ENCODE measurements around the gene PTPN5.
"Not testable (repeated sequence)": the region's sequence is repeated elsewhere in the genome, so short reads cannot be mapped to it uniquely, and the experiment has no call there.

The PTPN5 gene

DNA sequence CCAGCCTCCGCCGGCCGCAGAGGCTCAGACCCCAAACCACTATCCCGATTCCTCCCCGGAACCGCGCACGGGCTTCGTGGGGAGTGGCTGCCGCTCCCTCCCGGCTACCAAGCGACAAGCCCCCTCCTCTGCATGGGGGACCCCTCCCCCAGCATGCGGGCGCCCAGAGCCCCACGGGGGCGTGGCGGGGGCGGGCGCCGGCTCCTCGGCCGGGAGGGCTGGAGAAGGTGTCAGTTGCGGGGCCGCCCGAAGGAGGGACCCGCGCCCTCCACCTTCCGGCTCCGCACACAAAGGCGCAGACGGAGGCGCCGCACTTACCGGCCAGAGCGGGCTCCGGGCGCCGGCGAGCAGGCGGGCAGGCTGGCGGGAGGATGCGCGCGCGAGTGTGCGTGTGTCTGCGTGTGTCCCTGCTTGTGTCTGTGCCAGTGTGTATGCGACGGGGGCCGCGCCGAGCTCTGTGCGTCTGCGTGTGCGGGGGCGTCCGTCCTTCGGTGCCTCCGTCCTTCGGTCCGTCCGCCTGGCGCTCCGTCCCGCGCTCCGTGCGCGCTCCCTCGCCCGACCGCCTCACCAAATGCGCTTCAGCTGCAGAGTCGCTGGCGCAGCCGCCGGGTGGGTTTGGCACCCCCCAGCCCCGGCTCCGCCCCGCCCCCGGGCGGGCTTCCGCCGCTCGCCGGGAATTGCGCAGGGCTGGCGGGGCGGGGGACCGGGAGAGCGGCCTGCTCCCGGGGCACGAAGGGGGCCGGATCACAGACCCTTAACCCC is at the start of gene PTPN5:
Gene PTPN5 (minus strand): TSS at position 592 of the 762 bp plus-strand sequence. CDS start 19,840 bp downstream, outside the sequence.
- DNase-seq (ENCODE audit: low read depth) = no peak

DNA sequence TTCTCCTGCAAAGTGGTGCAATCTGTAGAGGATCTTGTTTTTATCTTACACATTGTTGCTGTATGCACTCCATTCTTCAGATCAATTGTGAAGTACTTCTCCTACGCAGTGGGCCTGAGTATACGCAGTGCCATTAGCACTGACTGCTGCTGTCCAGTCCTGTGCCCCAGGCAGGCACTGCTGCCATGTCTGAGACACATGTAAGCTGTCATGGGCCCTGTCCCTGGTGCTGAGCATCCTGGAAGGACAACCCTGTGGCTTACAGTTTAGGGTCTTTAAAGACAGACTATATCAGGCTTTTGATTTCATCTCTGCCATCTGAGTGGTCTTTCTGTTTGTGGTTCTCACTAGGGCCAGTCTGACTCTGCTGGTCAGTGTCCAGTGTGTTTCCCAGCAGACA is 44.8 kb upstream of the PTPN5 start:
- peak; percentile 11 for DNase-seq (ENCODE audit: low read depth)

DNA sequence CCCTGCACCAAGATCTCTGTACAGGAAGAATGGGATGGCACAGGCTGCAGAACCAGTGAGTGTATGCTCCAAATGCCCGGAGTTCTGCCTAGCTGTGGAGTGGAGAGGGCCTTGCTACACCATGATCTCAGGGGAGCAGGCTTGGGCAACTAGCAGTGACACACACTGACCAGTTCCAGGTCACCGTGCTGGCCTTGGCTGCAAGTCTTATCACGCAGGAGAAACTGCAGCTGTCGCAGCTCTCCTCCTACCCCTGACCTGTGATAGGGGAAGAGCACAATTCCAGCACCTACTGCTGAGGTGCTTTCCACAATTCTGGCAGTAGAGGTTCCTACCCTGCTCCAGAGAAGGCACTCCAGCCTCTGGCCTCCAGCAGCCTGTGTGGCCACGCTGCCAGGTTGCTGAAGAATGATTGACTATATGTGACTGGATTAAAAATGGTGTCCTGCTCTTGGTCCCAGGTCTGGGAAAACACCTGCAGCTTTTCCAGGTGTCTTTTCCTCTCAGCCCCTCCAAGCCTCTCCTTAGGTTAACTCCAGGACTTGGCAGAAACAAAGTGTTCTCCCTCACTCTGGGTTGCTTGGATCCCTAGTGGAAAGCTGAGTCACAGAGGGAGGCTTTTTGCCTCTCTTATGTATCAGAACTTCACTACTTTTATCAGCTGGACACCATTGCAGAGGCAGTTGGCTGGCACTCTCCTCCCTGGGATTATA is 43.3 kb upstream of the PTPN5 start:
- DNase-seq (ENCODE audit: low read depth) = no peak

DNA sequence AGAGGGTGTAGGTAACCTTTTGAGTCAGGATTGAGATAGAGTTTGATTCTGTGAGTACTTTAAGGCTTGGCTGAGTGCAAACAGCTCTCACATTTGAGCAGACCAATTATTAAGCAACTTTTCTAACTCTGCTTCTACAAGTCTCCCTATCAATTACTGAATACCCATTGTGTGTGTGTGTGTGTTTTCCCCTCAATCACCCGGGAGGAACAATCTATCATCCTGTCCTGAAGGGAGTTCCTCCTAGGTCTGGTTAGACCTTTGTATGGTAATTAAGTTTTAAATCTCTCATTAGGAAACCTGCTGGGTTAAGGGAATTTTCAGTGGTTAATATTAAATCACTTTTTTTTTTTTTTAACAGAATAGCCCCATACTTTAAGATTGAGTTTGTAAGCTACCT is 28.6 kb upstream of the PTPN5 start:
- DNase-seq (ENCODE audit: low read depth) = not testable (repeated sequence)

DNA sequence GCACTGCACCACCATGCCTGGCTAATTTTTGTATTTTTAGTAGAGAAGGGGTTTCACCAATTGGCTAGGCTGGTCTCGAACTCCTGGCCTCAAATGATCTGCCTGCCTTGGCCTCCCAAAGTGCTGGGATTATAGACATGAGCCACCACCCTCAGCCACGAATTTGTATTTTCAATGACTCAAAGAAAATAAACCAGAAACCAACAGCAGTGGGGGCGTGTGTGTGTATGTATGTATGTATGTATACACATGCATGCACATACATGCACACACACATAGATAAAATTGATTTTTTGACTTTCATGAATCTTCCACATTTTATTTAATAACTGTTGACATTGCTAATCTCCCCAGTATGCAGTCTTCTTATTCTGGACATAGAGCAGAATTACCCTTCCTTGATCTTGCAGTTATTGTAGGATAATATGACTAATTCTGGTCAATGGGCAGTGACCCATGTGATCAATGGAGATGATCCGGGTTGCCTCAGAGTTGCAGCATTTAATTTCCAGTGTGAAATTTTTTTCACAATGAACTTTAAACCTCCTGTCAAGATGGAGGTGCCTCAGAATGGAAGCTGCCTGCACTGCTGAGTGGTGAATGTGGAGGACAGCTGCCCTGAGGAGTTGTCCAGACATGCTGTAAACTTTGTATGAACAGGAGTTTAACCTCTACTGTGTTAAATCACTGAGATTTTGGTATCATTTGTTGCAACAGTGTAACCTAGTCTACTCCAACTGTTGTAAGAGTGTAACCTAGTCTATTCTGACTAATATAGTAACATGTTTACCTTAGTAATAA is 12.8 kb upstream of the PTPN5 start:
- no peak for DNase-seq (ENCODE audit: low read depth)

DNA sequence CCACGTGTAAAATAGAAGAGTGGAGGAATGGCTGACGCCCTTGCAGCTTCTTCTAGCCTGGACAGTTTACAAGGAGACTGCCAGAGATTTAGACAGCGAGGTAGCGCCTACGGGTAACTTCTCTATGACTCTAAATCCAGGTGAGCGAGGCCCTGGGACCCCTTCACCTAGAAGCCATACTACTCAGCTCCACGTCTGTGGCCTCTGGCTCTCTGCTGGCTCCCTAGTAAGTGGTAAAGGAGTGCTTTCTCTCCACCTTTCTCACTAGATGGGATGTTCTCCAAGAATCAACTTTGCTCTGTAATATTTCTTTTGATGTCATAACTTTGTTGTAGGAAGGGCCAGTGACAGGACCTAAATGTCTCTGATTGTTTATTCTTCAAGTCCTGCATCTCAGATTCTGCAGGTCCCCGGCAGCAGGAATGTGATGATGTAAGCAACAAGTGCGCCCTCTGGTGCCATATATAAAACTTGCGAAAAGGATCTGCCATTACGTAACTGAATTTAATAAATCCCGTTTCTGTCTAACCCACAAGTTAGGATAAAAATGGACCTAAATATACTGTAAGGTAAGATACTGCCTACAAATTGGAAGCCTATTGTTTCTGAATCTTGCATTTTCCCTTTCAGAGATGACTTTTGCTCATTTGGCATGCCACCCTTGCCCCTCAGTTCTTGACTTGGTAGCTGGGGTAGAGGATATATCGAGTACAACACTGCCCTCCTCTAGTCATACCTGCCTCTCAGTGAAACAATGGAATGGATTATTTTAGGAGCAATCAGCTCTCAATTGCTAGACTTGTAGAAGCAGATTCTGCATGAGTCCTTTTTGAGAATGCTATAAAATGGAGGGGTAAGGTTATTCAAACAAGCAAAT is 11.0 kb upstream of the PTPN5 start:
- DNase-seq (ENCODE audit: low read depth) = peak; percentile 71

DNA sequence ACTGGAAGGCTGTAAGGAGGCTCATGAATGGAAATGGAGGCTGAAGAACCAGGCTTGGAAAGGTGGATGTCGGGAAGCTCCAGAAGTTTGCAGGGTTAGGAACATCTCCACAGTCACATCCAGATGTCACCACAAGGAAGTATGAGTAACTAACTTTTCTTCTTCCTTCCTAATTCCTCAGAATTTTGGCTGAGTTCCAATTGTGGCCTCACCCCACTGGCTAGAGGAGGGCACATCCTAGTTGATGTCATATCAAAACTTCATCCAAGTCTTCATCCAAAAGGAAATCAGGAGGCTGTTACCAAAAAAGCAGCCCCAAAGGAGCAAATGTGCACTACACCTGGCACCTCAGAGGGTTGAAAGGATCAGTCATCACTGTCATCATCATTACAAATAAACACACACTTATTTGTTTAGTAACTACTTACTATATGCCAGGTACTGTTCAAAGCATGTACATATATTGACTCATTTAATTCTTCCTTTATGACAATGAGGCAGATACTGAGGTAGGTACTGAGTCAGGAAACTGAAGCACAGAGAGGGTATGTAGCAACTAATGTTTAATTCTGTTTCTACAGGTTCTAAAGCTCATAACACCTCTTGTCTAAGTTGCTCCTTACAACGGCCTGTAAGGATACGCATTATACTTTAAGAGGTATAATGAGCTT is 7.3 kb upstream of the PTPN5 start:
- no peak for DNase-seq (ENCODE audit: low read depth)

DNA sequence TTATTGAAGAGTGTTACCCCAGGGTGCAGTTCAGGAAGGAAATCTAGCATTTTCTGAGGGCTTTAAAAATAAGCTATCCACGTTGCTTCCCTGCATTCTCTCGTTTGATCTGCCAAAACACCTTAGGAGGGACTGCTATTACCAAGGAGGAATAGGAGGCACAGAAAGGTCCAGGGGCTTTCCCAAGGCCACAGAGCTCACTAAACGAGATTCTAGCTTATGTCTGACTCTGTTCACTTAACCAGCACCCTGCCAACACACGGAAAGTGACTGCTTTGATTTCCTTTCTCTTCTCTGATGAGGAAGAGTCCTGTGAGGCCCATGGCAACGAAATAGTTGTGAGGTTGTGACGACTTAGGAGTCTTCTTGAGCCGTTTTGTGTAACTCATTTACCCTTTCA is 3.4 kb upstream of the PTPN5 start:
- no peak for DNase-seq (ENCODE audit: low read depth)

DNA sequence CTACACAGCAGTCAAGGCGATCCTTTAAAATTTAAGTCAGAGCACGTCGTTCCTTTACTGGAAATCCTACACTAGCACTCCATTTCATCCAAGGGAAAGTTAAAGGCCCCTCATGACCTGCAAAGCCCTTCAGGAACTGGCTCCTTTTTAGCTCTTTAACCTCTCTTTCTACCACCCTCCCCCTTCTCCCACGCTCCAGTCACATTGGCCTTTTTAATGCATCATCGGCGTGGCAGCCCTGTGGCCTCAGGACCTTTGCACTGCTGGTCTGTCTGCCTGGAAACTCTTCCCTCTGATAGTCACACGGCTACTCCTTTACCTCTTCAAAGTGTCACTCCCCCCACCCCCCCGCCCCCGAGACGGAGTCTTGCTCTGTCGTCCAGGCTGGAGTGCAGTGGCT is 1.2 kb upstream of the PTPN5 start:
- DNase-seq (ENCODE audit: low read depth) = no peak

DNA sequence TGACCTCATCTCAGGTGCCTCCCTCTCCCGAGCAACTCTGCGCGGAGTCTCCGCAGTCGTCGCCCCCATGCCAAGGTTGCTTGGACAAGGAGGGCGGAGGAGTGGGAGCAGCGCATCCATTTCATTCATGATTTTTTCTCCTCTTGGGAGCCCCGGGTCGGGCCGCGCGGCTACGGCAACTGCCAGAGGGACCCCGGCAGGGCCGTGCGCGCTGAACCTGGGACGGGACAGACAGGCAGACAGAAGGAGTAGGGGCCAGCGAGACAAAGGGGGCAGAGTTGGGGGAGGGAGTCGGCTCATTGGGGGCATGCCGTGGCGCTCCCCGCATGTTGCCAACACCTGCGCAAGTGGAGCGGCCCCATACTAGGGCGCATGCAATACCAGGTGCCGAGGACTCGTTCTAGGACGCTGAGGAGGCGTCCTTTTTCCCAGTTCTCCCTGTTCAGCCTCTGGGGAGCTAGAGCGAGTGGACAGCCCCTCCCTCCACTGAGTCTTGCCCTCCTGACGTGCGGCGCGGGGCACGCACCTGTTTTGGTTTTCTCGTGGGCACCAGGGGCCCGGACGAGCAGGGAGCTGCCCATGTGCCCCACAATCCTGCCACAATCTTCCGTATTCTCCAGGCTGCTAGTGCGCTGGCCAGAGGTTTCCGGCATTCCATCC is 501 bp upstream of the PTPN5 start:
- DNase-seq (ENCODE audit: low read depth) = no peak

DNA sequence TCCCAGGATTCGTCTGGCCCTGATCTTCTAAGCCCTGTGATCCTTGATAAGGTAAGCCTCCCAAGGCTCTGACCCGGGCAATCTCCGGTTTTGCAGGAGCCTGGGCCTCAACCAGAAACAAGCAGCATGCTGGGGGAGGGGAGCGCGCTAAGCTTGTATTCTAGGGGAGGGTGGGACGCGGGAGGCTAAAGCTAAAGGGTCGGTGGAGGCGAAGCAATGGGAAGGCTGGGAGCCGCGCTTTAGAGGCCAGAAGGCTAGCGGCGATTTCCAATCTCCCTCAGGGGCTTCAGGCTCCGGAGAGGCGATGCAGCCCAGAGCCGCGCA is 753 bp downstream of the PTPN5 start:
- no peak for DNase-seq (ENCODE audit: low read depth)

DNA sequence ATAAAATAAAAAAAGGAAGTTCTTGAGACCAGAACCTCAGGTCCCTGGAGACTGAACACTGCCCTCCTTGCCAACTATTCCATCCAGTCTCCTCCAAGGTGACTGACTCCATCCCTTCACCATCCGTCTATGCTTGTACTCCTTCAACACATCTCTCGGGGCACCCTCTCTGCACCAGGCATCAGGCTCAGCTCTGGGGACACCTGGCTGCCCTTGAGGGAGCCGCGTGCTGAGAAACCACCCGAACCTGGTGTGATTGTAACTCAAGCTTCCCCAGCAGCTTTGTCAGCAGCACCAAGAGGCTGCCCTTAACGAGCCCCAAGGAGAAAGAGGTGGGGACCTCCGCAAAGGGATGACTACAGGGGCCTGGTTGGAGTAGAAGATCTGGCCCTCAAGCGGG is 1.7 kb downstream of the PTPN5 start:
- no peak for DNase-seq (ENCODE audit: low read depth)

DNA sequence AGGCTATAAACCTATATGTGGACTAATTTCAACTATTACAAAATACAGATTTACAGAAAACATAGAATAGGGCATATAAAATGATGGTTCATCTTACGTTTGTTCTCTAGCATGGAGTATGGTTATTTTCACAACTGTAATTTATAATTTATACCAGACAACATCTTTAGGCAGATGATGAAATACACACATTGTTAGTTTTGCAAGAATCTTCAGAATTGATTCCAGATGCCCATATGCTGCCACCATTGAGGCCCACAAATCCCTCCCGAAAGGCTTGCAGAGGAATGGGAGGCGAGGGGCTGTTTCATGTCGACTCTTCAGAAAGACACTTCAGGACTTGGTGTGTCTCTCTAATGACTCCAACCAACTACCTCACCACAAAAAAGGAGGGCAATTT is 6.2 kb downstream of the PTPN5 start:
- no peak for DNase-seq (ENCODE audit: low read depth)

DNA sequence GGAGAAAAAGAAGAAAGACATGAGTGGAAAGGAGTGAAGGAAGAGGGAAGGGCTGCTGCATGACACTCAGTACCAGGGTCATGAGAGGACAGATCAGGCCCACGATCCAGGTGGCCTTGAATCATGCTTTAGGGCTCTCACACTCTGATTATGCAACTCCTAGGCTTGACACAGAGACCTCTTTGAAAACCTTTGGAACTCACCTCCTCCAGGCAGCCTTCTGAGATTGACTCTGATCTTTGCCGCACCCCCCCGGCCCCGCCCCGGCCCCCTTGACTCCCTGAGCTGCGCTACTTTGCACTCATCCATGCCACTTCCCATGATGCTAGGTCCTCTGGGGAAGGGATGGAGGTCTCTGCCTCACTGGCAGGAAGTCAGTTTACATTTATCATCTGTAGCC is 10.7 kb downstream of the PTPN5 start:
- no peak for DNase-seq (ENCODE audit: low read depth)

DNA sequence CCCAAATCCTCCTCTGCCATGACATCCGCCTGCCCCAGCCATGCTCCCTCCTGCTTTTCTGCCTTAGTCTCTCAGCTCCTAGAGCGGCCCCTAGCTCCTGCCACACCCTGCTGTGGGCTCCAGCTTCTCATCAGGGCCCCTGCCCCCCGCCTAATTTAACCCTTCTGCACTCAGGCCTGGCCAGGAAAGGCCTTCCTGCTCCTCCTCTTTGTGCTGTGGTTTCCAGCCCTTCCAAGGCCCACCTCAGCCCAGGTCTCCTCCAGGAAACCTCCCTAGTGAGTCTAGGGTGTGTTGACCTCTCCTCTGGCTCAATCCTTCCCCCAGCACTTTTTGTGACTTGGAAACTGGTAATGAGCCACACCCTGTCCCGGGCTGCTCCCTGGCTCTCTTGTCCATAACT is 11.3 kb downstream of the PTPN5 start:
- no peak for DNase-seq (ENCODE audit: low read depth)

DNA sequence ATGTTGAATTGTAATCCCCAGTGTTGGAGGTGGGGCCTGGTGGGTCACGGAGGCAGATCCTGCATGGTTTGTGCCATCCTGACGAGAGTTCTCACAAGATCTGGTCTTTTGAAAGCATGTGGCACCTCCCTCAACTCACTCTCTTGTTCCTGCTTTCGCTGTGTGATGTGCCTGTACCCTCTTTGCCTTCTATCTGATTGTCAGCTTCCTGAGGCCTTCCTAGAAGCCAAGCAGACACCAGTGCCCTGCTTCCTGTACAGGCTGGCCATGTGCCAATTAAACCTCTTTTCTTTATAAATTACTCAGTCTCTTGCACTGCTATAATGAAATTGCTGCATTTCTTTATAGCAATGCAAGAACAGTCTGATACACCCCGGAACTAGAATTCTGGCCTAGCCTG is 13.1 kb downstream of the PTPN5 start:
- DNase-seq (ENCODE audit: low read depth) = no peak

DNA sequence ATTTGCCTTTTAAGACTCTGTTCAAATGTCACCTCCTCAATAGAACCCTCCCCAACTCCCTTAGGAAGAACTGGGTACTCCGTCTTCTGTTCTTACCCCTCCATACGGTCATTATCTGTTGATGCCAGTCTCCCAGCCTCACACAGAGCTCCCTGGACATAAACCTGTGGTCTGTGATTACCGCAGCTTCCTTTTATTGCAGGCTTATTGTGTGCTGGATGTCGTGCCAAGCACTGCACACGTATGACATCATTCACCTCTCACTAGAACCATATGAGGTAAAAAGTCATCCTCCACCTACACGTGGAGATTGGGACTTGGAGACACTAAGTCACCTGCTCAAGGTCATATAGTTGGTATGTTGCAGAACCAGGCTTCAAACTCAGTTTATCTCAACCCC is 15.3 kb downstream of the PTPN5 start:
- DNase-seq (ENCODE audit: low read depth) = no peak

DNA sequence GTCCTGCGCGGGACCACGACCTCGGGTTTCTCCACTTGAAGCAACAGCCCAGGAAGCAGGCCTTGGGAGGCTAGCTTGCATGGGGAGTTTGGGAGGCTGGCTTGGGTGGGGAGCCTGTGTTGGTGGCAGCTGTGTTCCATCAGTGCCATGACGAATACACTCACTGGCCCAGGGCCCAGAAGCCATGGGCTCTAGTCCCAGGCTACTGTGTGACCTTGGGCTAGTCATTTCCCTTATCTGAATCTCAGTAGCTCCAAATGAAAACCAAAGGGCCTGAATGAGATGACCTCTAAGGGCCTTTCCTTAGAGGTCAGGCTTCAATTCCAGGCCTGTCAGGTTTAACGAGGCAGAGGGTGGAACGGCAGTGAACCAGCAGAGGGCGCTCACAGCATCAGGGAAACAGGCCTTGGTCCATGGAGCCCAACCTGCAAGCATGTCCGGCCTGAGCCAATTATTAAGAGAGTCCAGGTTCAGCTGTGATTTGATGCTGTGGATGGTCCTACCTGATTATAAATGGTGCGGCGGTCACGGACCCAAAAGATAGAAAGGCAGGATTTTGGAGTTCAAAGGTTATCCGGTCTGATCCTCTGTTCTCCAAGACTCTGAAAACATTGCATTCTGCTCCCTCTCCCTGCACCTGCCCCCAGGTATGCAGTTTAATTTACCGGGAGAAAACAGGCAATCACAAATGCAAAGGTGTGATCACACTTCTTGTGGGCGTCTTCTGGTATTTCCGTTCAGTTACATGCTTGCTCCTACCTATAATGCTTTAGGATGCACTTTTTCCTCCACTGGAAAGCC is 15.9 kb downstream of the PTPN5 start:
- peak; percentile 40 for DNase-seq (ENCODE audit: low read depth)

DNA sequence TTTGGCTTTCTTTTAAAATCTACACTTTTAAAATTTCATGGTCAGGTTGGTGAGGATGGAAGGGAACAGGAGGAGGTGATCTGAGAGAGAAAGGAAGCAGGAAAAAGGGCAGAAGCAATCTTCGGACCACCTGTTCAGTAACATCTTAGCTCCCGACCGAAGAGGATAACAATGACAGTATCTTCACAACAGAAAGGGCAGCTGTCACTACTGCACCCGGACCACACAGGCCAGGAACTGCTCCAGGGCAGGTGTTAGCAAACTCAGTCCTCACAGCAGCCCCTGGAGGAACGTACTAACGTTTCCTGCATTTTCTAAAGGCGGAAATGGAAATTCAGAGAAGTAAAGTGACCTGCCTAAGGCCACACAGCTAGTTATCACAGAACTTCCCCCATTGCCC is 16.8 kb downstream of the PTPN5 start:
- no peak for DNase-seq (ENCODE audit: low read depth)

DNA sequence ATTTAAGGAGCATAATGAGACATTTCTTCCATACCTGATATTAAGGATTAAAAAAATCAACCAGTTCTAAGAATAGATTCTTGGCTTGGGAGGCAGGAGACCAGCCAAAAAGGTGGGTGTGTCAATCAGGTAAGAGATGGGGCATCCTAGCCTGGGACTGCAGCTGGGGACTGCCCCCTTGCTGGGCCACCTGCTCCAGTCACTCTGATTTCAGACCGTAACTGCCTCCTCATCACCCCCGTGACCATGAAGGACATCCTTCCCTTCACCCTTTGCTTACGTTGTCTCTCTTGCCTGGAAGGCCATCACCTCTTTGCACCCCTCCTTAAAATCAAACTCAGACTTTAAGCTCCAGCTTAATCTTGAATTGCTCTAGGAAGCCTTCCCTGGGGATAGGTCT is 17.9 kb downstream of the PTPN5 start:
- DNase-seq (ENCODE audit: low read depth) = no peak

All from EH (cell line).